HG03457 (cell line): ENCODE measurements around the gene MYDGF.

Experiments used
- ATAC-seq: cut with Tn5 transposase; IDR thresholded peaks from one replicate; pipeline ENCODE4 v1.9.1; 2021; ENCODE audit warnings: moderate number of reproducible peaks; ENCODE audit not compliant: unreplicated experiment

The MYDGF gene

DNA sequence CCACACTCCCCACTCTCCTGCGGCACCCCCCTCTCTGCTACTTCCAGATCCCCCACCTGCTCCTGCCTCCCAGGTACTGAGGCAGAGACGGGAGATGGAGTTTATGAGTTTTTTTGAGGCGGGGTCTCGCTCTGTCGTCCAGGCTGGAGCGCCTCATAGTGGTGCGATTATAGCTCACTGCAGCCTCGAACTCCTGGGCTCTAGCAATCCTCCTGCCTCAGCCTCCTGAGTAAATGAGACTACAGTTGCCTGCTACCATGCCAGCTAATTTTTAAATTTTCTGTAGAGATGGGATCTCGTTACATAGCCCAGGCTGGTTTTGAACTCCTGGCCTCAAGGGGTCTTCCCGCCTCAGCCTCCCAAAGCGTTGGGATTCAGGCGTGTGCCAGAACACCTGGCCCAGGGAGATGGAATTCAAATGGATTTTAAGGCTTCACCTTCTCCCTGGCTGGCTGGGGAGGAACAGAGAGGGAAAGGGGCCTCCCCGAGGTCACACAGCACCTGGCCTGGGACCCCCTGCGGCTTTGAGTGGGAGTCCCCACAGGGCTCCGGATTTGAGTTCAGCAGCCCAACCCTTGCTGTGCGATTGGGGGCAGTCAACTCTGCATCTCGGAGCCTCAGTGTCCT, 50.4 kb downstream of the MYDGF start:
- ATAC-seq: no peak

DNA sequence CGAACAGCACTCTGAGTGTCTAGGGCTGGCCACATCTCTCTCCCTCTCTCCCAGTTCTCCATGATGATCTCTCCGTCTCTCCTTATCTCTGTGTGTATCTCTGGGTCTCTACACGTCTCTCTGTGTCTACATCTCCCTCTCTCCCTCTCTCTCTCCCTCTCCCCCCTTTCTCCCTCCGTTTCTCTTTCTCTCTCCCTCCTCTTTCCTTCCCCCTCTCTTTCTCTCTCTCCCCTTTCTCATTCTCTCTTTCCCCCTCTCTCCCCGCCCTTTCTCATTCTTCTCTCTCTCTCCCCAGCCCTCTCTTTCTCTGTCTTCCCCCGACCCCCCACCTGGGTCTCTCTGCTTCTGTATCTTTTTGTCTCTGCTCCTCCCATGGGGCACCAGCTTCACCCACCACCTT, 52.1 kb downstream of the MYDGF start:
- ATAC-seq: no peak

DNA sequence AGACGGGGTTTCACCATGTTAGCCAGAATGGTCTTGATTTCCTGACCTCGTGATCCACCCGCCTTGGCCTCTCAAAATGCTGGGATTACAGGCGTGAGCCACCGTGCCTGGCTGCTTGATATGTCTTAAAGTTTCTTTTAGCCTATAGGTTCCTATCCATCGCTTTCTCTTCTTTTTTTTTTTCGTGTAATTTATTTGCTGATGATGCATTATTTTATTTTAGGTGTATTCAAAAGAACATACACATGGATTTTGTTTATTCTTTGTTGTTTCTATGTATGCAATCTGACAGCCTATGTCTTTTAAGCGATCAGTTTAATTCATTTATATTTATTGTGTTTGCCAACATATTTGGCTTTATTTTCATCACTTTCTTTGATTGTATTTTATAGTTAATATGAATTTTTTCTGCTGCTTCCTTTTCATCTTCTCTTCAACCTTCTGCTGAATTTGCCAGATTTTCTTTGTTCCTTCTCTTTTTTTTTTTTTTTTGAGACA, 56.8 kb downstream of the MYDGF start:
- ATAC-seq: no peak

DNA sequence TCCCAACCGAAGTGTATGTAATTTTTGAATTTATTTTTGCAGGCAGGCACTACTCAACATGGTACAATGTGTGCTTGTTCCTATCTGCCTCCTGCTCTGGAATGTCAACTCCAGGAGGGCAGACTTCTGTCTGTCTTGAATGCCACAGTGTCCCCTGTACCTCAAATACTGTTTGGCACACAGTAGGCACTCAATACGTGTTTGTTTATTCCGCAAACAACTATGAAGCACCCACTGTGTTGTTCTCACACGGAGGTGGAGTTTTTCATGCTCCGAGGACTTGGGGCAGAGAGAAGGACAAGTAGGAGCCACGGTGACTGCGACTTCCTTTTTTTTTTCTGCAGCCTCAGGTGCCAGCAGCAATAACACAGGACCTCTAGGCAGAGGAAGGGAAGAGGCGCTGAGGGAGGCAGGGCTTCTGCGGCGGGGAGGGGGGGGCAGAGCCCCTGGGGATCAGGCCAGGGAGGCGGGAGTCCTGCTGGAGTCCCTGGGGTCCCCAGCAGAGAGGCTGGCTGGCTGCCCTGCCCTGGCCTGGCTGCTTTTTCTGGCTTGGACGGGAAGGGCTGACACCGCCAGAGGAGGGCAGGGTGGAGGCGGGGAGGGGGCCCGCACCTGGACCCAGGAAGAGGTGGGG, 60.1 kb downstream of the MYDGF start:
- ATAC-seq: no peak
